Thyroid gland (tissue), 4 donors: Measurements from ENCODE around the gene CFAP46. TPM values are rescaled to one million over a fixed set of nuclear protein-coding genes. Genes with fewer than 3 reads are reported as not detected.
"Not testable (repeated sequence)": the region's sequence is repeated elsewhere in the genome, so short reads cannot be mapped to it uniquely, and the experiment has no call there.

Experiments
- DNase-seq, 2 donors: peaks; one replicate each; pipeline ENCODE4 v3.0.0-alpha.2; 2019
- H3K27ac ChIP-seq, 3 donors: fragments of 200-600 bp; sonication (generic); 1 replicate in 2 of 3; 2 replicates in 1 of 3; pipeline ENCODE4 v1.5.1; 2016 to 2019; ENCODE audit warnings: mild to moderate bottlenecking in 1 of 3, moderate library complexity in 1 of 3
- H3K27me3 ChIP-seq: fragments of 200-600 bp; sonication (generic); one replicate; pipeline ENCODE4 v1.5.1; 2019
- H3K36me3 ChIP-seq, 2 donors: fragments of 200-600 bp; sonication (generic); one replicate each; pipeline ENCODE4 v1.5.1; 2016 to 2019
- H3K4me1 ChIP-seq, 2 donors: fragments of 200-600 bp; sonication (generic); one replicate each; pipeline ENCODE4 v1.5.1; 2017 to 2019
- H3K4me3 ChIP-seq, 3 donors: fragments of 200-600 bp; sonication (generic); replicated peaks in 1 of 3; 1 replicate in 2 of 3; 2 replicates in 1 of 3; pipeline ENCODE4 v1.5.1; 2016; ENCODE audit warnings: mild to moderate bottlenecking in 1 of 3
- H3K9me3 ChIP-seq: fragments of 200-600 bp; sonication (generic); one replicate; pipeline ENCODE4 v1.5.1; 2017
- POLR2A ChIP-seq, 2 donors: fragments of 450-650 bp; IDR thresholded peaks; one replicate each; pipeline ENCODE4 v1.6.1; 2017; ENCODE audit warnings: antibody characterized with exemption in 2 of 2, mild to moderate bottlenecking in 2 of 2, moderate library complexity in 1 of 2
- WGBS, 2 donors: methylation state at CpG; one replicate each; pipeline ENCODE4 v1.1.5; 2017; 5-methylcytosine and 5-hydroxymethylcytosine counted together
- intact Hi-C: fragments of 100-400 bp; cut with DNase I; formaldehyde crosslinking; loops from one replicate; pipeline ENCODE4 v1.15.1; 2023
- total RNA-seq, 4 donors: library from RNA; depleted of rRNA; stranded (reverse); fragments of >200 nt; gene quantifications; one replicate each; pipeline ENCODE4 v1.2.3, GENCODE V29; 2016
- TF ChIP-seq, protein P1 (sequence below), 6 experiments: fragments of 200-600 bp in 3 of 6; fragments of 450-650 bp in 3 of 6; sonication (generic) in 3 of 6; IDR thresholded peaks; one replicate each; pipeline ENCODE4 v1.5.1; 2016 to 2019; ENCODE audit warnings: antibody characterized with exemption in 6 of 6, mild to moderate bottlenecking in 2 of 6, inconsistent platforms in 1 of 6, moderate library complexity in 1 of 6

Gene CFAP46
- total RNA-seq, 4 donors from 2014 or later = 3.6 to 12.7 (median 9.1) TPM

DNA sequence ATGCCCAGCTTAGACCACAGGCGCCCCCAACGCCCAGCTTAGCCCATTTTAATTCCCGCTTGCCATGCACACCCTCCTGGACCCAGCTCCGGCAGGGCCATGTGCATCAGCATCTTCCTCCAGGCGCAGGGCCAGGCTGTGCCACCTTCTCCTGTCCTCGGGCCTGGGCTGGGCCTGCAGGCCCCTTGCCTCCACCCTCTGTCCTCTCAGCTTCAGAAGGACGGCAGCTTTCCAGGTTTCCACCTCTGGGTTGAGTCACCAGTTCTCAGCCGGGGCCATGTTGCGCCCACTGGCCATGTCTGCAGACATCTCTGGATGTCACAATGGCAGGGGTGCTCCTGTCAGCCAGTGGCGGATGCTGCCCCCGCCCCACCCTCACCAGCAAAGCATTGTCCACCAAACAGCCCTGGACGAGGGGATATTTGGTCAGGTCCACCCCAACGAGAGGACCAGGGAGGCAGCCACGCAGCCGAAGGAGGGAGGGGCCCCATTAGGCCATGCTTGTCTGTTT lies 97.3 kb downstream of the CFAP46 start:
- DNase-seq = no peak
- 84 to 86% methylated on average over 12 to 13 of the region's 15 CpGs for WGBS, 2 donors
- H3K9me3 ChIP-seq = no peaks in the 10 kb centered on the region
- no peaks in the 10 kb centered on the region for H3K27me3 ChIP-seq
- peaks cover 0 to 12% of the 10 kb centered on the region in 2 donors for H3K4me1 ChIP-seq
- intact Hi-C loops = no loop called here
- TF ChIP-seq, protein P1, sequence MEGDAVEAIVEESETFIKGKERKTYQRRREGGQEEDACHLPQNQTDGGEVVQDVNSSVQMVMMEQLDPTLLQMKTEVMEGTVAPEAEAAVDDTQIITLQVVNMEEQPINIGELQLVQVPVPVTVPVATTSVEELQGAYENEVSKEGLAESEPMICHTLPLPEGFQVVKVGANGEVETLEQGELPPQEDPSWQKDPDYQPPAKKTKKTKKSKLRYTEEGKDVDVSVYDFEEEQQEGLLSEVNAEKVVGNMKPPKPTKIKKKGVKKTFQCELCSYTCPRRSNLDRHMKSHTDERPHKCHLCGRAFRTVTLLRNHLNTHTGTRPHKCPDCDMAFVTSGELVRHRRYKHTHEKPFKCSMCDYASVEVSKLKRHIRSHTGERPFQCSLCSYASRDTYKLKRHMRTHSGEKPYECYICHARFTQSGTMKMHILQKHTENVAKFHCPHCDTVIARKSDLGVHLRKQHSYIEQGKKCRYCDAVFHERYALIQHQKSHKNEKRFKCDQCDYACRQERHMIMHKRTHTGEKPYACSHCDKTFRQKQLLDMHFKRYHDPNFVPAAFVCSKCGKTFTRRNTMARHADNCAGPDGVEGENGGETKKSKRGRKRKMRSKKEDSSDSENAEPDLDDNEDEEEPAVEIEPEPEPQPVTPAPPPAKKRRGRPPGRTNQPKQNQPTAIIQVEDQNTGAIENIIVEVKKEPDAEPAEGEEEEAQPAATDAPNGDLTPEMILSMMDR (IDR thresholded peaks at IDR 0.05) = no peak
- H3K4me3 ChIP-seq = no peak overlapping the region
- no peaks in the 10 kb centered on the region for H3K36me3 ChIP-seq
- H3K27ac ChIP-seq = no peak overlapping the region

DNA sequence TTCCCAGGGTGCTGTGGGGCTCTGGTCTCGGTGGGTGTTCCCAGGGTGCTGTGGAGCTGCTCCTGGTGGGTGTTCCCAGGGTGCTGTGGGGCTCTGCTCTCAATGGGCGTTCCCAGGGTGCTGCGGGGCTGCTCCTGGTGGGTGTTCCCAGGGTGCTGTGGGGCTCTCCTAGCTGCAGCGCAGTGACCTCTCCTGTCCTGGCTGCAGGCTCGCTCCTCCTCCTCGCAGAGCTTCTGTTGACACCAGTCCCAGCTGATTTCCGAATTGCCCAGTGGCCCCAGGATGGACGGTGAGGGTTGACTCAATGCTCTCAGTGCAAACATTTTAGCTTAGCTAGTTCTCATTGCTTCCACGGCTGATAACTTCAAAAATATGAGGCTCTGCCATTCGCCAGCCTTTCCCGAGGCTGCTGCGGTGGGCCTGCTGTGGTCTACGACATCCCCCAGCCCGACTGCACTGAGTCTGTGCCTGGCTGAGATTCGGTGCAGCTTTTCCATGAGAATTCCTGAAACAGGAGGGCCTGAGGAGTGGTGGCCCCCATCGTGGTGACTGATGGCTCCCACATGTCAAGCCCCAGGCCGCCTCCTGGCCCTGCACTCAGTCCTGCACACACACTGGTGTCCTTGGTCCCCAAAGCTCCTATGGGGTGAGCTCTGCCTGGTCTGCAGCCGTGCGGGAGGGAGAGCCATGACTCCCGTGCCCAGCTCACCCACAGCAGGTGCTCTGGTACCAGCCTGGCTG lies 98.1 kb downstream of the CFAP46 start:
- DNase-seq = no peak
- H3K27me3 ChIP-seq = no peaks in the 10 kb centered on the region
- H3K36me3 ChIP-seq = no peaks in the 10 kb centered on the region
- peaks cover 0 to 12% of the 10 kb centered on the region in 2 donors for H3K4me1 ChIP-seq
- intact Hi-C loops = no loop called here
- WGBS, 2 donors = 88 to 95% methylated on average over 14 to 16 of the region's 20 CpGs
- no peak overlapping the region for H3K4me3 ChIP-seq
- no peak overlapping the region for H3K27ac ChIP-seq
- TF ChIP-seq, protein P1 (IDR thresholded peaks at IDR 0.05) = no peak
- H3K9me3 ChIP-seq = no peaks in the 10 kb centered on the region

DNA sequence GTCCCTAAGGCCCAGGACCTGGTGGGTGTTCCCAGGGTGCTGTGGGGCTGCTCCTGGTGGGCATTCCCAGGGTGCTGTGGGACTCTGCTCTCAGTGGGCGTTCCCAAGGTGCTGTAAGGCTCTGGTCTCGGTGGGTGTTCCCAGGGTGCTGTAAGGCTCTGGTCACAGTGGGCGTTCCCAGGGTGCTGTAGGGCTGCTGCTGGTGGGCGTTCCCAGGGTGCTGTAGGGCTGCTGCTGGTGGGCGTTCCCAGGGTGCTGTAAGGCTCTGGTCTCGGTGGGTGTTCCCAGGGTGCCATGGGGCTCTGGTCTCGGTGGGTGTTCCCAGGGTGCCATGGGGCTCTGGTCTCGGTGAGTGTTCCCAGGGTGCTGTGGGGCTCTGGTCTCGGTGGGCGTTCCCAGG lies 99.1 kb downstream of the CFAP46 start:
- H3K9me3 ChIP-seq, intact Hi-C loops, H3K4me3 ChIP-seq, H3K27me3 ChIP-seq, DNase-seq, H3K27ac ChIP-seq, H3K36me3 ChIP-seq: not testable (repeated sequence)
- WGBS, 2 donors = 80 to 94% methylated on average over 1 to 7 of the region's 10 CpGs
- H3K4me1 ChIP-seq = peaks cover 0 to 11% of the 10 kb centered on the region in 2 donors

DNA sequence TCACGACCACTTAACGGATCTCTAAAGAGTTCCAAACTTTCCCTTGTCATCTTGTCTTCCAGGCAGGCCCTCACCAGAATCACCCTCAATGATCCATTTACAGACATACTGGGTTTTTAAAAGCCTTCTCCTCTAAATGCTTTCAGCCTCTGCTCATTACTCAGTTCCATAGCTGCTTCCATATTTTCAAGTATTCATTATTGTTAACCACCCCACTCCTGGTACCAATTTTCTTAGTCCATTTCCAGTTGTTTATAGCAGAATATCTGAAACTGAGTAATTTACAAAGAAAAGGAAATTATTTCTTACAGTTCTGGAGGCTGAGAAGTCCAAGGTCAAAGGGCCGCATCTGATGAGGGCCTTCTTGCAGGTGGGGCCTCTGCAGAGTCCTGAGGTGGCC lies 100.0 kb downstream of the CFAP46 start:
- no peaks in the 10 kb centered on the region for H3K9me3 ChIP-seq
- H3K27ac ChIP-seq = no peak overlapping the region
- WGBS, 2 donors = 96 to 98% methylated on average over 3 of the region's 3 CpGs
- no peak for DNase-seq
- intact Hi-C loops = no loop called here
- no peaks in the 10 kb centered on the region for H3K27me3 ChIP-seq
- no peak overlapping the region for H3K4me3 ChIP-seq
- peaks cover 0 to 3% of the 10 kb centered on the region in 2 donors for H3K4me1 ChIP-seq
- H3K36me3 ChIP-seq = no peaks in the 10 kb centered on the region
- TF ChIP-seq, protein P1 (IDR thresholded peaks at IDR 0.05) = no peak
- no peak for TF ChIP-seq POLR2A (IDR thresholded peaks at IDR 0.05)

DNA sequence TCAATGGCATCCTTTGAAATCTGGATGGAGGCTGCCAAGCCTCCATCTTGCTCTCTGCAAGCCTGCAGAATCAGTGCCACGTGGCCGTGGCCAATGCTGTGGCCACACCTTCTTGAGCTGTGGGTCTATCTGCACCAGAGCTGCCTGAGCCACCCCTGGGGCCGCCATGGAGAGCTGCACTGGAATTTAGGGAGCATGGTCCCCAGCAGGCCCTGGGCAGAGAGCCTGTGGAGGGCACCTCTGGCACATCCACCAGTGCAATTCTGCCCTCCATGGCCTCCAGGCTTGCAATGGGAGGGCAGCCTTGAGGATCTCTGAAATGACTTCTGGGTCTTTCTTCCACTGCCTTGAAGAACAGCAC lies 100.8 kb downstream of the CFAP46 start:
- WGBS, 2 donors = 92 to 100% methylated on average over 3 of the region's 3 CpGs
- H3K4me1 ChIP-seq = peaks cover 6 to 7% of the 10 kb centered on the region in 2 donors
- intact Hi-C loops = no loop called here

More for the DNA sequence above, 100.8 kb downstream of the CFAP46 start:
- H3K27ac ChIP-seq = no peak overlapping the region
- H3K36me3 ChIP-seq = no peaks in the 10 kb centered on the region
- H3K4me3 ChIP-seq = no peak overlapping the region
- no peak for TF ChIP-seq POLR2A (IDR thresholded peaks at IDR 0.05)
- TF ChIP-seq, protein P1 (IDR thresholded peaks at IDR 0.05) = no peak
- no peaks in the 10 kb centered on the region for H3K27me3 ChIP-seq
- DNase-seq = no peak
- no peaks in the 10 kb centered on the region for H3K9me3 ChIP-seq
